Kidney epithelial cell (primary cell): Measurements from ENCODE around the gene DCC. TPM values are rescaled to one million over a fixed set of nuclear protein-coding genes. Genes with fewer than 3 reads are reported as not detected.

Experiments
- DNase-seq: peaks from one replicate; pipeline ENCODE4 v3.0.0-alpha.2; 2010; ENCODE audit warnings: low read depth
- H3K27me3 ChIP-seq: 2 replicates; pipeline ENCODE4 v1.6.0; 2011; ENCODE audit warnings: low read length; ENCODE audit not compliant: control insufficient read depth, insufficient read depth
- H3K36me3 ChIP-seq: 2 replicates; pipeline ENCODE4 v1.5.1; 2011; ENCODE audit warnings: low read length; ENCODE audit not compliant: control insufficient read depth, insufficient read depth
- H3K4me3 ChIP-seq: 2 replicates; pipeline ENCODE4 v1.5.1; 2011; ENCODE audit warnings: low read depth, mild to moderate bottlenecking, control low read depth, low read length
- CTCF ChIP-seq: IDR thresholded peaks from 2 replicates; pipeline ENCODE4 v1.5.1; 2011; ENCODE audit warnings: mild to moderate bottlenecking, moderate library complexity, low read length, control low read depth, inconsistent platforms; ENCODE audit not compliant: insufficient read depth, poor library complexity, severe bottlenecking
- total RNA-seq: library from RNA; depleted of rRNA; stranded (reverse); fragments of >200 nt; gene quantifications from 2 replicates; pipeline ENCODE4 v1.2.3, GENCODE V29; 2015

Gene DCC
- total RNA-seq, 1 donor from 2014 or later: 0.04 TPM

DNA sequence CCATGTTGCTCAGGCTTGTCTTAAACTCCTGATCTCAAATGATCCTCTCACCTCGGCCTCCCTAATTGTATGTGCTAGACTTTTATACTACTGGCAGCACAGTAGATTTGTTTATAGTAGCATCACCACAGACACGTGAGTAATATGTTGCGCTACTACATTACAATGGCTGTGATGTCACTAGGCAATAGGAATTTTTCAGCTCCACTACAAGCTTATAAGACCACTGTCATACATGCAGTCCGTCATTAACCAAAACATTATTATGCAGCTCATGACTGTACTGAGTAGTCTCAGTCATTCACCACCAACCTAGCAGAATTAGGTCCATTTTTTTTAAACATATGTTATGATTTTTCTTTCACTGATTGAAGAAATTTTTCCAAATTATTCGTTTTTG lies 398.9 kb downstream of the DCC start:
- Histone ChIP-seq H3K27me3 (no peaks in the 10 kb centered on the region), H3K4me3 (no peak overlapping the region), H3K36me3 (no peaks in the 10 kb centered on the region)
- no peak for TF ChIP-seq CTCF
- DNase-seq: no peak

DNA sequence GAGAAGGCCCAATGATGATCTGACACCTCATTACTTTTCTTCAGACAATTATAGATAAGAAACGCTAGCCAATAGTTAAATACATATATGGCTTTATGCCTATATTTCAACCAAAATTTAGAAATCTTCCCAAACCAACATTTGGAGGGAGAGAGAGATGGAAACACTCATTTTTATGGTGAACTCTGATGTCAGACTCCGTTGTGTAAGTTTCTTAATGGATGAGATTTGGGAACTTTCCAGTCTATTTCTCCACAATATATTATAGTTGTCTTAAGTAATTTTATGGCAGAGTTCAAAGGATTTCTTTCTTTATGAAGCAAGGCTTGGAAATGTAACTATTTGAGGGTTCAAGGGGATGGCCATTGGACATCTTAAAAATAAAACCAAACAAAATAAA lies 407.0 kb downstream of the DCC start:
- no peak for TF ChIP-seq CTCF
- Histone ChIP-seq H3K27me3 (no peaks in the 10 kb centered on the region), H3K36me3 (no peaks in the 10 kb centered on the region), H3K4me3 (no peak overlapping the region)
- DNase-seq: no peak

DNA sequence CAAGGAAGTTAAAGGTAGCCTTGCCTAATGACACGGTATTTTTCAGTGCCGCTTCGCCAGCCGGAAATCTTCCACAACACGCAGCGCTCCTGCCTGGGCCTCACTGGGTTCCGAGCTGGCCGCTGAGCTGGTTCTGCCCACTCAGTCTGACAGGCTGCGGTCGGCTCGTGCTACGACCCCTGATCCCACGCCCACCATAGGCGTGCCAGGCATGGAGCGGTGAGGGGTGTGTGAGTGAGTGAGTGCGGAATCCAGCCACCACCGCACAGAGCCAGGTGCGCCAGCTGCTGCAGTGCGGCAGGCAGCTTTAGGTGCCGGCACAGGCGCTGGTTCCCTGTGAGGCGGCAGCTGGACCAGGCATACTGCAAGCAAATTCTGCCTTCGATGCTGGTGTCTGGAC lies 407.9 kb downstream of the DCC start:
- Histone ChIP-seq H3K27me3 (no peaks in the 10 kb centered on the region), H3K36me3 (no peaks in the 10 kb centered on the region), H3K4me3 (no peak overlapping the region)
- no peak for DNase-seq
- TF ChIP-seq CTCF: no peak

DNA sequence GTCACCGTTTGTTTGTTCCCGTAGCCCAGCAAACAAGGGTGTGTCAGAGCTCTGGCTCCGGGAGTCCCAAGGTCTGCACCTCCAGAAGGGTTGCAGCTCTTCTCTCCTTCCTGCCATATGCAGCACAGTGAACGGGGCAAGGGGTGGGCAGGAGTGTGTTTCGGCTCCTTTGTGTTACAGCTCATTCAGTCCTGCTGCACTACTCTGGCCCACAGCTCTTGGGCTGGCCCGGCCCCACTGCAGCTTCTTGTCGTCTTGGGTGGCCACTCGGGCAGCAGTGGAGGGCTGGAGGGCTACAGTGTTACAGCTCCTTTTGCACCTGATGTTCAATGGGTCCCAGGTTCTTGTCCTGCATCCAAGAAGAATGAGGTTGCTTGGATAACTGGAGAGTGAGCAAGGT lies 408.3 kb downstream of the DCC start:
- H3K36me3 ChIP-seq: no peaks in the 10 kb centered on the region
- no peak for TF ChIP-seq CTCF
- H3K4me3 ChIP-seq: no peak overlapping the region
- no peaks in the 10 kb centered on the region for H3K27me3 ChIP-seq
- DNase-seq: no peak

DNA sequence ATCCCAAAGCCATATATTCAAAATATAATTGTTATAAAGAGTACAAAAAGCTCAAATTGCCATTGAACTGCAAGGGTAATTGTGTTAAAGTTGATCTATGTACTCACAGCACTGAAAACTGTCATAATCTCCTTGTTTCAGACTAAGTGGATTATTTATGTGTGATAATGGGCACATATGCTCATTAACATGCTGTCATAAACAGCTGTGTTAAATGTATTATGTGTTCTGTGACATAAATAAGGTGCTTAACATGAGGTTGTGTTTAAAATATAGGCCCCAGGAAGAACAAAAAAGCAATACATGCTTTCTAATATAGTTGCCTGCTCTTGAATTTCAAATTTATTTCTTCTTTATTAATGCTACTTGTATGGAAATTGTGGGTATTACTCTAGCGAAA lies 409.5 kb downstream of the DCC start:
- no peak overlapping the region for H3K4me3 ChIP-seq
- H3K27me3 ChIP-seq: no peaks in the 10 kb centered on the region
- TF ChIP-seq CTCF: no peak
- DNase-seq: no peak
- H3K36me3 ChIP-seq: no peaks in the 10 kb centered on the region

DNA sequence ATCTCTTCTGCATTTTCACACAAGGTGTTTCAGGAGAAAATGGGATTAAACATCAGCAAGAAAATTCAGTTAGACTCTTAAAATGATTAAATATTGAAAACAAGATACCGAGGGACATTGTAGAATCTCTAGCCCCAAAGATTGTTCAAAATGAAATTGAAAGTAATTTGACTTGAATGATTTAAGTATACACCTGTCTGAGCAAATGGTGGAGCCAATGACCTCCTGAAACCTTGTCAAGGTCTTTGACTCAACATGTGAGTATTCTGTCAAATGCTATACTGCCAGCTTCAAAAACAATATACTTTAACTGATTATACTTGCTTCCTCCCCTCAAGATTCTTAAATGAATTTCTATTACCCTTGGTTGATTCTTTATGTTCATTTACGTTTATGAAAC lies 411.0 kb downstream of the DCC start:
- Histone ChIP-seq H3K27me3 (no peaks in the 10 kb centered on the region), H3K4me3 (no peak overlapping the region)
- no peak for TF ChIP-seq CTCF

More for the DNA sequence above, 411.0 kb downstream of the DCC start:
- no peak for DNase-seq
- H3K36me3 ChIP-seq: no peaks in the 10 kb centered on the region
